GM12878 (cell line): Measurements from ENCODE around the gene CDCA5. TPM values are rescaled to one million over a fixed set of nuclear protein-coding genes. Genes with fewer than 3 reads are reported as not detected.

ENCODE experiments used
- ATAC-seq: fragments of 200-7000 bp; cut with Tn5 transposase; 3 replicates; pipeline ENCODE4 v1.9.1; 2020; ENCODE audit warnings: mild to moderate bottlenecking, moderate library complexity
- BruUV-seq: library from RNA; stranded (reverse); fragments of 400-500 nt; replicated peaks from 2 replicates; lab custom pipeline; 2021; lab: Mats Ljungman, UMichigan
- CTCF ChIA-PET: fragments of 300-600 bp; sonication (Branson Sonifier 250); formaldehyde crosslinking; extraction: SDS; loops from one replicate; lab custom pipeline; 2021; ENCODE audit warnings: inconsistent platforms; lab: Yijun Ruan, JAX
- POLR2A ChIA-PET: fragments of 350-600 bp; formaldehyde crosslinking; extraction: SDS; loops from one replicate; lab custom pipeline; 2021; ENCODE audit warnings: inconsistent platforms; lab: Charles Lee
- RAD21 ChIA-PET: fragments of 300-600 bp; sonication (Branson Sonifier 250); formaldehyde crosslinking; loops from one replicate; lab custom pipeline; 2023; ENCODE audit warnings: antibody characterized with exemption; ENCODE audit not compliant: unreplicated experiment; lab: Charles Lee
- SMC1A ChIA-PET: fragments of 300-600 bp; sonication (Branson Sonifier 250); formaldehyde crosslinking; loops from one replicate; lab custom pipeline; 2023; ENCODE audit not compliant: unreplicated experiment, uncharacterized antibody; lab: Charles Lee
- DNase-seq: peaks from one replicate; pipeline ENCODE4 v3.0.0-alpha.2; 2011; ENCODE audit warnings: low read depth, low spot score
- FAIRE-seq: peaks from 3 replicates; lab custom pipeline; 2011; peaks lifted over from hg19 to GRCh38; lab: Jason Lieb, UNC
- H2AFZ ChIP-seq: 2 replicates; pipeline ENCODE4 v1.6.0; 2011; ENCODE audit warnings: low read depth, low read length, control low read depth; ENCODE audit not compliant: control insufficient read depth
- H3K27ac ChIP-seq: 2 replicates; pipeline ENCODE4 v1.5.1; 2011; ENCODE audit warnings: control low read depth; ENCODE audit not compliant: control insufficient read depth, insufficient read depth
- H3K27me3 ChIP-seq, 2 experiments: replicated peaks in 1 of 2; 2 replicates each; pipeline versions ENCODE4 v1.6.0 to v1.6.1; 2011; ENCODE audit warnings: low read length in 1 of 2; ENCODE audit not compliant: control insufficient read depth in 2 of 2, insufficient read depth in 2 of 2
- H3K36me3 ChIP-seq, 2 experiments: 2 replicates each; pipeline ENCODE4 v1.5.1; 2011; ENCODE audit warnings: low read length in 1 of 2; ENCODE audit not compliant: control insufficient read depth in 2 of 2, insufficient read depth in 2 of 2
- H3K4me1 ChIP-seq: 2 replicates; pipeline ENCODE4 v1.6.1; 2011; ENCODE audit warnings: mild to moderate bottlenecking, low read length, moderate library complexity, mixed read lengths; ENCODE audit not compliant: control insufficient read depth, insufficient read depth
- H3K4me2 ChIP-seq: 2 replicates; pipeline ENCODE4 v1.6.0; 2011; ENCODE audit warnings: control low read depth; ENCODE audit not compliant: control insufficient read depth, insufficient read depth
- H3K4me3 ChIP-seq: fragments of 200-600 bp; sonication (generic); 2 replicates; pipeline ENCODE4 v1.5.1; 2016
- H3K79me2 ChIP-seq: 2 replicates; pipeline ENCODE4 v1.6.0; 2011; ENCODE audit warnings: low read length; ENCODE audit not compliant: control insufficient read depth, insufficient read depth
- H3K9ac ChIP-seq: 2 replicates; pipeline ENCODE4 v1.8.0; 2011; ENCODE audit warnings: low read length, control low read depth, mixed read lengths; ENCODE audit not compliant: control insufficient read depth, insufficient read depth
- H3K9me3 ChIP-seq: replicated peaks from 3 replicates; pipeline ENCODE4 v1.5.1; 2011; ENCODE audit warnings: mild to moderate bottlenecking, low read length; ENCODE audit not compliant: control insufficient read depth, insufficient read depth
- H4K20me1 ChIP-seq: 2 replicates; pipeline ENCODE4 v1.6.0; 2011; ENCODE audit not compliant: control insufficient read depth, insufficient read depth
- ETV6 ChIP-seq, 2 experiments: fragments of 450-650 bp in 1 of 2; IDR thresholded peaks in 1 of 2; conservative IDR thresholded peaks in 1 of 2; 2 replicates each; pipeline ENCODE4 v1.6.1; 2014; ENCODE audit warnings: antibody characterized with exemption in 1 of 2, borderline replicate concordance in 1 of 2, low read depth in 1 of 2, mild to moderate bottlenecking in 1 of 2, moderate library complexity in 1 of 2
- FOXM1 ChIP-seq: IDR thresholded peaks from 2 replicates; pipeline ENCODE4 v1.6.1; 2012; ENCODE audit warnings: low read depth, mild to moderate bottlenecking, inconsistent platforms, low read length, moderate library complexity
- GABPA ChIP-seq: IDR thresholded peaks from 2 replicates; pipeline ENCODE4 v1.6.1; 2014; ENCODE audit warnings: antibody characterized with exemption, low read depth, mild to moderate bottlenecking, inconsistent platforms
- HCFC1 ChIP-seq: fragments of 150-350 bp; IDR thresholded peaks from 2 replicates; pipeline ENCODE4 v1.6.1; 2014; ENCODE audit warnings: low read length
- HDAC2 ChIP-seq: fragments of 200-600 bp; sonication (generic); IDR thresholded peaks from 2 replicates; pipeline ENCODE4 v1.6.1; 2017
- HDGF ChIP-seq: fragments of 450-650 bp; IDR thresholded peaks from 2 replicates; pipeline ENCODE4 v1.6.1; 2016; ENCODE audit warnings: antibody characterized with exemption
- KDM1A ChIP-seq: fragments of 200-600 bp; sonication (generic); IDR thresholded peaks from 2 replicates; pipeline ENCODE4 v1.6.1; 2016; ENCODE audit warnings: borderline replicate concordance
- PAX8 ChIP-seq: fragments of 450-650 bp; IDR thresholded peaks from 2 replicates; pipeline ENCODE4 v1.6.1; 2017; ENCODE audit warnings: mild to moderate bottlenecking, moderate library complexity
- POLR2AphosphoS5 ChIP-seq: IDR thresholded peaks from 2 replicates; pipeline ENCODE4 v1.6.1; 2011; ENCODE audit warnings: mild to moderate bottlenecking, low read length, inconsistent platforms
- RUNX3 ChIP-seq: IDR thresholded peaks from 2 replicates; pipeline ENCODE4 v1.6.1; 2012; ENCODE audit warnings: low read length, inconsistent platforms
- SMAD1 ChIP-seq: fragments of 450-650 bp; IDR thresholded peaks from 2 replicates; pipeline ENCODE4 v1.6.1; 2018; ENCODE audit warnings: mild to moderate bottlenecking, low read depth; ENCODE audit not compliant: partially characterized antibody
- TCF3 ChIP-seq: IDR thresholded peaks from 2 replicates; pipeline ENCODE4 v1.6.1; 2012; ENCODE audit warnings: low read depth, mild to moderate bottlenecking, low read length, borderline replicate concordance; ENCODE audit not compliant: insufficient read depth
- ZNF384 ChIP-seq: IDR thresholded peaks from 2 replicates; pipeline ENCODE4 v1.6.1; 2012; ENCODE audit warnings: low read depth, mild to moderate bottlenecking, low read length, improper control_type of control experiment, borderline replicate concordance
- ZNF622 ChIP-seq: fragments of 450-650 bp; IDR thresholded peaks from 2 replicates; pipeline ENCODE4 v1.6.1; 2017; ENCODE audit warnings: mild to moderate bottlenecking, inconsistent platforms
- WGBS: methylation state at CpG from one replicate; pipeline ENCODE4 v1.1.6; 2016; ENCODE audit warnings: low lambda C conversion rate; ENCODE audit not compliant: insufficient replicate concordance, insufficient coverage; ENCODE audit errors: missing lambda C conversion rate; 5-methylcytosine and 5-hydroxymethylcytosine counted together
- in situ Hi-C: fragments of 300-500 bp; cut with MboI; formaldehyde crosslinking; loops from 9 replicates; pipeline ENCODE4 v1.14.3; 2018; ENCODE audit warnings: mixed read lengths
- intact Hi-C: fragments of 100-400 bp; cut with micrococcal nuclease; formaldehyde crosslinking; loops from one replicate; pipeline ENCODE4 v1.14.2; 2022; ENCODE audit not compliant: unreplicated experiment
- polyA plus RNA-seq, 11 experiments: library from polyadenylated mRNA; depleted of rRNA in 4 of 11; unstranded in 6 of 11; stranded (reverse) in 5 of 11; fragments of >200 nt; fragmentation: Nextera tagmentation in 4 of 11; fragmentation: Illumina TruSeq in 1 of 11; extraction: Ambion mirVana in 4 of 11; extraction: Trizol in 1 of 11; gene quantifications; 1 replicate in 1 of 11; 2 replicates in 10 of 11; pipeline versions ENCODE4 v1.2.1 to v1.2.3, GENCODE V29; 2011 to 2016; ENCODE audit warnings: inconsistent platforms in 2 of 11, missing spikeins in 2 of 11, low read depth in 1 of 11
- total RNA-seq, 4 experiments: library from RNA; depleted of rRNA in 3 of 4; stranded (reverse); fragments of >200 nt in 3 of 4; fragmentation: Illumina TruSeq in 1 of 4; extraction: Trizol in 1 of 4; gene quantifications; 2 replicates each; pipeline versions ENCODE4 v1.2.1 to v1.2.3, GENCODE V29; 2013 to 2021
- TF ChIP-seq, protein P1 (sequence below): IDR thresholded peaks from 2 replicates; pipeline ENCODE4 v1.6.1; 2011; ENCODE audit warnings: low read depth, mild to moderate bottlenecking, low read length, moderate library complexity, borderline replicate concordance; ENCODE audit errors: extremely low read depth
- TF ChIP-seq, protein P2 (sequence below): IDR thresholded peaks from 2 replicates; pipeline ENCODE4 v1.6.1; 2012; ENCODE audit warnings: low read depth, low read length, improper control_type of control experiment
- TF ChIP-seq, protein P3 (sequence below): fragments of 450-650 bp; IDR thresholded peaks from 2 replicates; pipeline ENCODE4 v1.6.1; 2018; ENCODE audit warnings: mild to moderate bottlenecking, low read depth, moderate library complexity; ENCODE audit not compliant: partially characterized antibody
- TF ChIP-seq, protein P4 (sequence below): IDR thresholded peaks from 2 replicates; pipeline ENCODE4 v1.6.1; 2012; ENCODE audit warnings: mild to moderate bottlenecking, low read depth, low read length

The CDCA5 gene
- total and polyA plus RNA-seq, 10 of the 15 experiments (the other 5 are each of a cell fraction or from before 2014, with no cell fraction given) = 21.2 to 107 (median 64.9) TPM

DNA sequence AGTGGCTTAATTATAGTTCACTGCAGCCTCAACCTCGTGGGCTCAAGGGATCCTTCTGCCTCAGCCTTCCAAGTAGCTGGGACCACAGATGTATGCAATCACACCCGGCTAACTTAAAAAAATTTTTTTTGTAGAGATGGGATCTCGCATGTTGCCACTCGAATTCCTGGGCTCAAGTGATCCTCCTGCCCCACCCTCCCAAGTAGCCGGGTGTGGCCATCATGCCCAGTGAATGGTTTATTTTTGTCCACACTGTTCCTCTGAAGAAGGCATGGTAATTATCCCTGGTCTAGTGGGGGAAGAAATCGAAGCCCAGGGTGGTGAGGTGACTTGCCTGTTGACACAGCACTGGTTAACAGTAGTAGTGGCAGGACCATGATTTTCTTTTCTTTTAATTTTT, 40.9 kb downstream of the CDCA5 start:
- no peak for ATAC-seq
- no peak overlapping the region for H3K9ac ChIP-seq
- peaks cover 20% of the 10 kb centered on the region for H3K4me1 ChIP-seq
- BruUV-seq = no TSS peak
- no peak overlapping the region for H2AFZ ChIP-seq
- H3K4me3 ChIP-seq = no peak overlapping the region; the same call in 1 of the 2 replicates
- RAD21 ChIA-PET = interaction anchor here (0.9 to 2.2 kb wide), 2 partner anchors 29 to 34 kb away, joined by 3 to 7 read pairs; no protein-coding TSS in a partner anchor
- in situ Hi-C loops = no loop called here
- CTCF ChIA-PET = interaction anchor here (0.9 to 3.3 kb wide), 3 partner anchors 15 to 68 kb away, joined by 3 to 9 read pairs (median 4); partner anchors contain the start of genes ARL2 and TM7SF2
- no peak overlapping the region for H3K27ac ChIP-seq
- no peak for FAIRE-seq
- WGBS = 99% methylated on average over 6 of the region's 6 CpGs
- H3K79me2 ChIP-seq = peaks cover 5% of the 10 kb centered on the region
- POLR2A ChIA-PET = interaction anchor here (1.0 to 1.1 kb wide), 2 partner anchors 10 to 468 kb away, joined by 3 to 5 read pairs; no protein-coding TSS in a partner anchor
- no peaks in the 10 kb centered on the region for H4K20me1 ChIP-seq
- H3K36me3 ChIP-seq = peaks cover 0 to 5% of the 10 kb centered on the region in 2 experiments; a peak in 3 of 4 replicates
- SMC1A ChIA-PET = no interaction called here
- no peaks in the 10 kb centered on the region for H3K27me3 ChIP-seq
- intact Hi-C loops = loop anchor here (5.0 kb wide), 1 partner anchor 34 kb away; no protein-coding TSS in a partner anchor
- H3K4me2 ChIP-seq = peak overlapping the region; percentile 76
- no peak for DNase-seq
- H3K9me3 ChIP-seq = no peaks in the 10 kb centered on the region
- TF ChIP-seq ZNF384 (no peak), POLR2AphosphoS5 (no peak), ETV6 (conservative IDR thresholded peaks at IDR 0.05 in 1 of 2, IDR thresholded peaks at IDR 0.05 in 1 of 2; ENCODE audit: borderline replicate concordance in 1 of 2, low read depth in 1 of 2) (no peak), KDM1A (no peak), GABPA (no peak), HCFC1 (no peak), ZNF622 (no peak), HDGF (no peak), SMAD1 (no peak), RUNX3 (no peak), PAX8 (no peak), FOXM1 (no peak), HDAC2 (no peak), TCF3 (no peak)
- TF ChIP-seq, protein P1, sequence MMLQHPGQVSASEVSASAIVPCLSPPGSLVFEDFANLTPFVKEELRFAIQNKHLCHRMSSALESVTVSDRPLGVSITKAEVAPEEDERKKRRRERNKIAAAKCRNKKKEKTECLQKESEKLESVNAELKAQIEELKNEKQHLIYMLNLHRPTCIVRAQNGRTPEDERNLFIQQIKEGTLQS = no peak
- TF ChIP-seq, protein P2, sequence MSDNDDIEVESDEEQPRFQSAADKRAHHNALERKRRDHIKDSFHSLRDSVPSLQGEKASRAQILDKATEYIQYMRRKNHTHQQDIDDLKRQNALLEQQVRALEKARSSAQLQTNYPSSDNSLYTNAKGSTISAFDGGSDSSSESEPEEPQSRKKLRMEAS = no peak
- TF ChIP-seq, protein P3, sequence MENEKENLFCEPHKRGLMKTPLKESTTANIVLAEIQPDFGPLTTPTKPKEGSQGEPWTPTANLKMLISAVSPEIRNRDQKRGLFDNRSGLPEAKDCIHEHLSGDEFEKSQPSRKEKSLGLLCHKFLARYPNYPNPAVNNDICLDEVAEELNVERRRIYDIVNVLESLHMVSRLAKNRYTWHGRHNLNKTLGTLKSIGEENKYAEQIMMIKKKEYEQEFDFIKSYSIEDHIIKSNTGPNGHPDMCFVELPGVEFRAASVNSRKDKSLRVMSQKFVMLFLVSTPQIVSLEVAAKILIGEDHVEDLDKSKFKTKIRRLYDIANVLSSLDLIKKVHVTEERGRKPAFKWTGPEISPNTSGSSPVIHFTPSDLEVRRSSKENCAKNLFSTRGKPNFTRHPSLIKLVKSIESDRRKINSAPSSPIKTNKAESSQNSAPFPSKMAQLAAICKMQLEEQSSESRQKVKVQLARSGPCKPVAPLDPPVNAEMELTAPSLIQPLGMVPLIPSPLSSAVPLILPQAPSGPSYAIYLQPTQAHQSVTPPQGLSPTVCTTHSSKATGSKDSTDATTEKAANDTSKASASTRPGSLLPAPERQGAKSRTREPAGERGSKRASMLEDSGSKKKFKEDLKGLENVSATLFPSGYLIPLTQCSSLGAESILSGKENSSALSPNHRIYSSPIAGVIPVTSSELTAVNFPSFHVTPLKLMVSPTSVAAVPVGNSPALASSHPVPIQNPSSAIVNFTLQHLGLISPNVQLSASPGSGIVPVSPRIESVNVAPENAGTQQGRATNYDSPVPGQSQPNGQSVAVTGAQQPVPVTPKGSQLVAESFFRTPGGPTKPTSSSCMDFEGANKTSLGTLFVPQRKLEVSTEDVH = no peak
- TF ChIP-seq, protein P4, sequence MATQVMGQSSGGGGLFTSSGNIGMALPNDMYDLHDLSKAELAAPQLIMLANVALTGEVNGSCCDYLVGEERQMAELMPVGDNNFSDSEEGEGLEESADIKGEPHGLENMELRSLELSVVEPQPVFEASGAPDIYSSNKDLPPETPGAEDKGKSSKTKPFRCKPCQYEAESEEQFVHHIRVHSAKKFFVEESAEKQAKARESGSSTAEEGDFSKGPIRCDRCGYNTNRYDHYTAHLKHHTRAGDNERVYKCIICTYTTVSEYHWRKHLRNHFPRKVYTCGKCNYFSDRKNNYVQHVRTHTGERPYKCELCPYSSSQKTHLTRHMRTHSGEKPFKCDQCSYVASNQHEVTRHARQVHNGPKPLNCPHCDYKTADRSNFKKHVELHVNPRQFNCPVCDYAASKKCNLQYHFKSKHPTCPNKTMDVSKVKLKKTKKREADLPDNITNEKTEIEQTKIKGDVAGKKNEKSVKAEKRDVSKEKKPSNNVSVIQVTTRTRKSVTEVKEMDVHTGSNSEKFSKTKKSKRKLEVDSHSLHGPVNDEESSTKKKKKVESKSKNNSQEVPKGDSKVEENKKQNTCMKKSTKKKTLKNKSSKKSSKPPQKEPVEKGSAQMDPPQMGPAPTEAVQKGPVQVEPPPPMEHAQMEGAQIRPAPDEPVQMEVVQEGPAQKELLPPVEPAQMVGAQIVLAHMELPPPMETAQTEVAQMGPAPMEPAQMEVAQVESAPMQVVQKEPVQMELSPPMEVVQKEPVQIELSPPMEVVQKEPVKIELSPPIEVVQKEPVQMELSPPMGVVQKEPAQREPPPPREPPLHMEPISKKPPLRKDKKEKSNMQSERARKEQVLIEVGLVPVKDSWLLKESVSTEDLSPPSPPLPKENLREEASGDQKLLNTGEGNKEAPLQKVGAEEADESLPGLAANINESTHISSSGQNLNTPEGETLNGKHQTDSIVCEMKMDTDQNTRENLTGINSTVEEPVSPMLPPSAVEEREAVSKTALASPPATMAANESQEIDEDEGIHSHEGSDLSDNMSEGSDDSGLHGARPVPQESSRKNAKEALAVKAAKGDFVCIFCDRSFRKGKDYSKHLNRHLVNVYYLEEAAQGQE = no peak
